HepG2 (cell line): Measurements from ENCODE around the gene RTBDN. TPM values are rescaled to one million over a fixed set of nuclear protein-coding genes. Genes with fewer than 3 reads are reported as not detected.

Source experiments
- ELK4 ChIP-seq: sonication (generic); formaldehyde crosslinking; IDR thresholded peaks from 2 replicates; pipeline ENCODE4 v1.9.0; 2021; ENCODE audit warnings: missing genetic modification reagents, borderline replicate concordance
- FLYWCH1 ChIP-seq: sonication (generic); formaldehyde crosslinking; IDR thresholded peaks from 2 replicates; pipeline ENCODE4 v1.8.1; 2023; ENCODE audit warnings: mild to moderate bottlenecking, missing genetic modification reagents
- GFI1 ChIP-seq: sonication (generic); formaldehyde crosslinking; IDR thresholded peaks from 2 replicates; pipeline ENCODE4 v1.5.0; 2020; ENCODE audit warnings: missing genetic modification reagents, mild to moderate bottlenecking, borderline replicate concordance
- HCFC1 ChIP-seq: fragments of 150-350 bp; IDR thresholded peaks from 2 replicates; pipeline ENCODE4 v1.6.1; 2014; ENCODE audit warnings: low read depth, low read length
- KAT8 ChIP-seq: IDR thresholded peaks from 2 replicates; pipeline ENCODE4 v1.6.1; 2016; ENCODE audit warnings: missing genetic modification reagents, missing compliant biosample characterization
- NONO ChIP-seq, 2 experiments: fragments of 450-650 bp in 1 of 2; sonication (generic) in 1 of 2; formaldehyde crosslinking in 1 of 2; IDR thresholded peaks in 1 of 2; conservative IDR thresholded peaks in 1 of 2; 2 replicates each; pipeline versions ENCODE4 v1.6.1 to v1.8.0; 2017 to 2022; ENCODE audit warnings: mild to moderate bottlenecking in 1 of 2, missing genetic modification reagents in 1 of 2, moderate library complexity in 1 of 2
- PHF21A ChIP-seq: sonication (generic); formaldehyde crosslinking; IDR thresholded peaks from 2 replicates; pipeline ENCODE4 v1.5.0; 2020; ENCODE audit warnings: mild to moderate bottlenecking, missing genetic modification reagents
- SP1 ChIP-seq, 2 experiments: fragments of 450-650 bp in 1 of 2; sonication (generic) in 1 of 2; formaldehyde crosslinking in 1 of 2; IDR thresholded peaks; 2 replicates each; pipeline versions ENCODE4 v1.4.0 to v1.6.1; 2016 to 2020; ENCODE audit warnings: missing genetic modification reagents in 1 of 2
- SP5 ChIP-seq: IDR thresholded peaks from 2 replicates; pipeline ENCODE4 v1.6.1; 2016; ENCODE audit warnings: low read depth, borderline replicate concordance
- TIGD3 ChIP-seq: sonication (generic); formaldehyde crosslinking; IDR thresholded peaks from 2 replicates; pipeline ENCODE4 v1.5.1; 2020; ENCODE audit warnings: mild to moderate bottlenecking, missing genetic modification reagents, borderline replicate concordance
- WIZ ChIP-seq: sonication (generic); formaldehyde crosslinking; IDR thresholded peaks from 2 replicates; pipeline ENCODE4 v1.5.1; 2020; ENCODE audit warnings: mild to moderate bottlenecking, missing genetic modification reagents
- XRCC5 ChIP-seq: fragments of 200-400 bp; formaldehyde crosslinking; optimal IDR thresholded peaks from 2 replicates; pipeline ENCODE3; 2017; ENCODE audit warnings: mild to moderate bottlenecking, low read length
- ZBTB7B ChIP-seq: sonication (generic); formaldehyde crosslinking; IDR thresholded peaks from 2 replicates; pipeline ENCODE4 v1.4.0; 2020; ENCODE audit warnings: missing genetic modification reagents
- ZFP37 ChIP-seq: sonication (generic); formaldehyde crosslinking; IDR thresholded peaks from 2 replicates; pipeline ENCODE4 v1.4.0; 2020; ENCODE audit warnings: missing genetic modification reagents, borderline replicate concordance
- ZNF234 ChIP-seq: sonication (generic); formaldehyde crosslinking; conservative IDR thresholded peaks from 2 replicates; pipeline ENCODE4 v1.5.1; 2020; ENCODE audit warnings: mild to moderate bottlenecking, missing genetic modification reagents
- ZNF280B ChIP-seq: sonication (generic); formaldehyde crosslinking; IDR thresholded peaks from 2 replicates; pipeline ENCODE4 v1.5.0; 2020; ENCODE audit warnings: missing genetic modification reagents, mild to moderate bottlenecking, borderline replicate concordance
- ZNF280D ChIP-seq: sonication (generic); formaldehyde crosslinking; IDR thresholded peaks from 2 replicates; pipeline ENCODE4 v1.5.1; 2020; ENCODE audit warnings: mild to moderate bottlenecking, missing genetic modification reagents
- ZNF350 ChIP-seq: sonication (generic); formaldehyde crosslinking; IDR thresholded peaks from 2 replicates; pipeline ENCODE4 v1.4.0; 2020; ENCODE audit warnings: mild to moderate bottlenecking, low read depth, missing genetic modification reagents, borderline replicate concordance
- ZNF547 ChIP-seq: sonication (generic); formaldehyde crosslinking; IDR thresholded peaks from 2 replicates; pipeline ENCODE4 v1.5.1; 2020; ENCODE audit warnings: mild to moderate bottlenecking, missing genetic modification reagents
- ZNF773 ChIP-seq: sonication (generic); formaldehyde crosslinking; IDR thresholded peaks from 2 replicates; pipeline ENCODE4 v1.4.0; 2020; ENCODE audit warnings: missing genetic modification reagents, borderline replicate concordance
- polyA plus RNA-seq, 8 experiments: library from polyadenylated mRNA; depleted of rRNA in 3 of 8; stranded (reverse) in 7 of 8; unstranded in 1 of 8; fragments of >200 nt; fragmentation: Illumina TruSeq in 4 of 8; extraction: Trizol in 4 of 8; gene quantifications; 2 replicates each; pipeline versions ENCODE4 v1.2.1 to v1.2.3, GENCODE V29; 2011 to 2016; ENCODE audit warnings: low read depth in 4 of 8, missing spikeins in 1 of 8, mixed read lengths in 1 of 8; ENCODE audit not compliant: insufficient read depth in 1 of 8
- total RNA-seq, 5 experiments: library from RNA; depleted of rRNA; stranded (reverse); fragments of >200 nt; fragmentation: Illumina TruSeq; extraction: Trizol; gene quantifications; 2 replicates each; pipeline ENCODE4 v1.2.3, GENCODE V29; 2016; ENCODE audit warnings: low read depth in 1 of 5

The RTBDN gene
- total and polyA plus RNA-seq, 2 of the 13 experiments (the other 11 are each of a cell fraction or from before 2014, with no cell fraction given) = 0.27 to 0.48 TPM

- TF ChIP-seq ZNF280D (CRISPR knock-in tag) = no peak
- peak; percentile 94 for TF ChIP-seq KAT8 (CRISPR knock-in tag)
- no peak for TF ChIP-seq TIGD3
- TF ChIP-seq NONO (IDR thresholded peaks at IDR 0.05) = no peak
- TF ChIP-seq NONO (CRISPR knock-in tag; conservative IDR thresholded peaks at IDR 0.05) = peak; percentile 86
- peak; percentile 34 for TF ChIP-seq XRCC5
- TF ChIP-seq ZNF773 (CRISPR knock-in tag) = peak; percentile 82; the same call in 1 of the 2 replicates
- TF ChIP-seq PHF21A (CRISPR knock-in tag) = 0 out of 2 replicates have a peak, but pooled peaks have one; percentile 14
- peak; percentile 93 for TF ChIP-seq ZNF547 (CRISPR knock-in tag)
- peak; percentile 50; the same call in 1 of the 2 replicates for TF ChIP-seq ZNF350 (CRISPR knock-in tag)
- peak; percentile 54; the same call in 1 of the 2 replicates for TF ChIP-seq ZNF280B
- peak; percentile 51; the same call in 1 of the 2 replicates for TF ChIP-seq GFI1
- TF ChIP-seq ZFP37 = no peak
- TF ChIP-seq ZNF234 (CRISPR knock-in tag) = no peak
- TF ChIP-seq HCFC1 = peak; percentile 93
- no peak for TF ChIP-seq SP1 (IDR thresholded peaks at IDR 0.05)
- peak; percentile 85 for TF ChIP-seq SP1 (CRISPR knock-in tag; IDR thresholded peaks at IDR 0.05)
- no peak for TF ChIP-seq FLYWCH1 (CRISPR knock-in tag)
- no peak; the same call in 1 of the 2 replicates for TF ChIP-seq ZBTB7B (CRISPR knock-in tag)
- TF ChIP-seq SP5 (CRISPR knock-in tag) = 0 out of 2 replicates have a peak, but pooled peaks have one; percentile 32
- no peak for TF ChIP-seq WIZ (CRISPR knock-in tag)
- TF ChIP-seq ELK4 (CRISPR knock-in tag) = peak; percentile 64; the same call in 1 of the 2 replicates
These were observed 27.9 kb downstream of the RTBDN start, which contains the start of gene RNASEH2A (continued) for GRCh38 chr19:12806242-12807081.
